Adrenal gland (tissue), 12 donors: ENCODE measurements around the gene PRKCA. TPM values are rescaled to one million over a fixed set of nuclear protein-coding genes. Genes with fewer than 3 reads are reported as not detected.

Experiments used
- DNase-seq, 7 donors: peaks; one replicate each; pipeline ENCODE4 v3.0.0-alpha.2; 2019 to 2020
- H3K27ac ChIP-seq, 5 donors: fragments of 200-600 bp; sonication (generic) in 4 of 5; 1 replicate in 3 of 5; 2 replicates in 2 of 5; pipeline versions ENCODE4 v1.5.1 to v1.8.0; 2016 to 2020; ENCODE audit warnings: mild to moderate bottlenecking in 1 of 5
- H3K27me3 ChIP-seq: fragments of 200-600 bp; 2 replicates; pipeline ENCODE4 v1.8.0; 2021
- H3K36me3 ChIP-seq, 2 donors: fragments of 200-600 bp; replicated peaks in 1 of 2; 1 replicate in 1 of 2; 2 replicates in 1 of 2; pipeline versions ENCODE4 v1.5.1 to v1.8.0; 2018 to 2022
- H3K4me1 ChIP-seq, 2 donors: fragments of 200-600 bp; replicated peaks in 1 of 2; 1 replicate in 1 of 2; 2 replicates in 1 of 2; pipeline versions ENCODE4 v1.5.1 to v1.8.0; 2018 to 2021
- H3K4me3 ChIP-seq, 4 donors: fragments of 200-600 bp; sonication (generic) in 3 of 4; one replicate each; pipeline ENCODE4 v1.5.1; 2016 to 2018
- H3K9me3 ChIP-seq, 3 donors: fragments of 200-600 bp; sonication (generic) in 1 of 3; replicated peaks in 1 of 3; 1 replicate in 2 of 3; 2 replicates in 1 of 3; pipeline versions ENCODE4 v1.5.1 to v1.8.0; 2016 to 2021
- POLR2A ChIP-seq, 2 donors: fragments of 450-650 bp; IDR thresholded peaks; one replicate each; pipeline ENCODE4 v1.6.1; 2017; ENCODE audit warnings: antibody characterized with exemption in 2 of 2, mild to moderate bottlenecking in 2 of 2, moderate library complexity in 1 of 2
- WGBS, 4 donors: extraction: QIAGEN DNeasy Blood & Tissue Kit in 2 of 4; methylation state at CpG; one replicate each; pipeline versions ENCODE4 v1.1.5 to v1.1.7; 2013 to 2017; 5-methylcytosine and 5-hydroxymethylcytosine counted together
- intact Hi-C, 2 donors: fragments of 100-400 bp; cut with DNase I; formaldehyde crosslinking; loops; one replicate each; pipeline versions ENCODE4 v1.14.1 to v1.15.0; 2022 to 2023
- polyA plus RNA-seq, 3 donors: library from polyadenylated mRNA; stranded (reverse); fragments of 200-250 nt in 2 of 3; fragments of 350-450 nt in 1 of 3; fragmentation: Illumina TruSeq in 1 of 3; extraction: RNeasy Lipid Tissue Mini Kit (QIAGEN cat#74804) in 1 of 3; gene quantifications; one replicate each; pipeline ENCODE4 v1.2.3, GENCODE V29; 2013 to 2014
- total RNA-seq, 9 donors: library from RNA; depleted of rRNA in 4 of 9; stranded (reverse); fragments of >200 nt in 4 of 9; fragments of 120-200 nt in 1 of 9; fragmentation: NEBNext Ultra II Directional in 1 of 9; extraction: Animal tissue kit (Norgen Biotek cat#: 25700) in 1 of 9; gene quantifications; one replicate each; pipeline versions ENCODE4 v1.1.0 to v1.2.4, GENCODE V29; 2013 to 2023
- TF ChIP-seq, protein P1 (sequence below), 6 experiments: fragments of 450-650 bp in 4 of 6; fragments of 200-600 bp in 2 of 6; sonication (generic) in 1 of 6; IDR thresholded peaks; 1 replicate in 5 of 6; 2 replicates in 1 of 6; pipeline versions ENCODE4 v1.5.1 to v1.8.0; 2016 to 2021; ENCODE audit warnings: antibody characterized with exemption in 6 of 6, mild to moderate bottlenecking in 2 of 6, moderate library complexity in 1 of 6
- donor health status: healthy with polysubstance abuse.
- donor health status: Bipolar disorder and iron deficiency.
- donor health status: DM: yes; HTN: yes; CAD: no.
- donor health status: DM: no; HTN: no; CAD: no.
- donor health status: DM: no; HTN: no; CAD: no.
- donor health status: DM: yes; HTN: yes; CAD: no.

PRKCA gene
- total and polyA plus RNA-seq, 12 donors = 15.1 to 202 (median 84.1) TPM

DNA sequence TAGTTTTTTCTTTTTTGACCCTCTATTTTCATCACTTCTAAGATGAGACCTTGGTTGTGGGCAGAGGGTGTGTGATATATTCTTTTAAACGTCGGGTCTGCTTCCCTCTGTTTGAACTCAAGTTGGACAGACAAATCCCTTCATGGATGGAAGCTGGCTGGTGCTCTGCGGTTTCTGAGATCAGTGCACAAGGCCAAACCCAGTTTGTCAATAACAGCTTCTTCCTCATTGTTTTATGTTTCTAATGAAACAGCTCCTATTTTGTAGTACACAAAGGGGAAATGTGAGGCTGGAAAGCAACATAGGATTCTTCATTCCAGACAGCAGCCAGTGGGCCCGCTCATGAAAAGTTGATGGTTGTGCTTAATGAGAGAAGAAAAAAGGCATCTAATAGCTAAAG, 159.6 kb downstream of the PRKCA start:
- intact Hi-C loops = no loop called here
- Histone ChIP-seq H3K4me3 (no peak overlapping the region), H3K36me3 (no peaks in the 10 kb centered on the region), H3K9me3 (no peaks in the 10 kb centered on the region), H3K27me3 (no peaks in the 10 kb centered on the region), H3K27ac (peak overlapping the region in 1 of 5 donors; percentile 55), H3K4me1 (peaks cover 13 to 58% of the 10 kb centered on the region in 2 donors)
- TF ChIP-seq POLR2A (IDR thresholded peaks at IDR 0.05) = no peak
- TF ChIP-seq, protein P1, sequence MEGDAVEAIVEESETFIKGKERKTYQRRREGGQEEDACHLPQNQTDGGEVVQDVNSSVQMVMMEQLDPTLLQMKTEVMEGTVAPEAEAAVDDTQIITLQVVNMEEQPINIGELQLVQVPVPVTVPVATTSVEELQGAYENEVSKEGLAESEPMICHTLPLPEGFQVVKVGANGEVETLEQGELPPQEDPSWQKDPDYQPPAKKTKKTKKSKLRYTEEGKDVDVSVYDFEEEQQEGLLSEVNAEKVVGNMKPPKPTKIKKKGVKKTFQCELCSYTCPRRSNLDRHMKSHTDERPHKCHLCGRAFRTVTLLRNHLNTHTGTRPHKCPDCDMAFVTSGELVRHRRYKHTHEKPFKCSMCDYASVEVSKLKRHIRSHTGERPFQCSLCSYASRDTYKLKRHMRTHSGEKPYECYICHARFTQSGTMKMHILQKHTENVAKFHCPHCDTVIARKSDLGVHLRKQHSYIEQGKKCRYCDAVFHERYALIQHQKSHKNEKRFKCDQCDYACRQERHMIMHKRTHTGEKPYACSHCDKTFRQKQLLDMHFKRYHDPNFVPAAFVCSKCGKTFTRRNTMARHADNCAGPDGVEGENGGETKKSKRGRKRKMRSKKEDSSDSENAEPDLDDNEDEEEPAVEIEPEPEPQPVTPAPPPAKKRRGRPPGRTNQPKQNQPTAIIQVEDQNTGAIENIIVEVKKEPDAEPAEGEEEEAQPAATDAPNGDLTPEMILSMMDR (IDR thresholded peaks at IDR 0.05) = no peak
- DNase-seq = peak in 1 of 7 donors; percentile 17
- WGBS, 4 donors = 50 to 65% (median 61%) methylated on average over 4 of the region's 4 CpGs

GRCh38 chr17:66464921-66465320, 162.5 kb downstream of the PRKCA start:
- TF ChIP-seq, protein P1 (IDR thresholded peaks at IDR 0.05) = no peak
- TF ChIP-seq POLR2A (IDR thresholded peaks at IDR 0.05) = no peak
- intact Hi-C loops = no loop called here
- Histone ChIP-seq H3K4me1 (peaks cover 28 to 78% of the 10 kb centered on the region in 2 donors), H3K27ac (no peak overlapping the region), H3K27me3 (no peaks in the 10 kb centered on the region), H3K4me3 (no peak overlapping the region), H3K36me3 (no peaks in the 10 kb centered on the region), H3K9me3 (no peaks in the 10 kb centered on the region)
- no peak for DNase-seq
- 70 to 79% (median 75%) methylated on average over 3 of the region's 3 CpGs for WGBS, 4 donors

GRCh38 chr17:66465701-66466100, 163.3 kb downstream of the PRKCA start:
- Histone ChIP-seq H3K4me3 (no peak overlapping the region), H3K27me3 (no peaks in the 10 kb centered on the region), H3K9me3 (no peaks in the 10 kb centered on the region), H3K27ac (no peak overlapping the region), H3K4me1 (peaks cover 21 to 71% of the 10 kb centered on the region in 2 donors), H3K36me3 (no peaks in the 10 kb centered on the region)
- no peak for DNase-seq
- 91 to 96% (median 94%) methylated on average over 1 of the region's 1 CpG for WGBS, 4 donors
- TF ChIP-seq POLR2A (IDR thresholded peaks at IDR 0.05) = no peak
- TF ChIP-seq, protein P1 (IDR thresholded peaks at IDR 0.05) = no peak
- intact Hi-C loops = no loop called here

DNA sequence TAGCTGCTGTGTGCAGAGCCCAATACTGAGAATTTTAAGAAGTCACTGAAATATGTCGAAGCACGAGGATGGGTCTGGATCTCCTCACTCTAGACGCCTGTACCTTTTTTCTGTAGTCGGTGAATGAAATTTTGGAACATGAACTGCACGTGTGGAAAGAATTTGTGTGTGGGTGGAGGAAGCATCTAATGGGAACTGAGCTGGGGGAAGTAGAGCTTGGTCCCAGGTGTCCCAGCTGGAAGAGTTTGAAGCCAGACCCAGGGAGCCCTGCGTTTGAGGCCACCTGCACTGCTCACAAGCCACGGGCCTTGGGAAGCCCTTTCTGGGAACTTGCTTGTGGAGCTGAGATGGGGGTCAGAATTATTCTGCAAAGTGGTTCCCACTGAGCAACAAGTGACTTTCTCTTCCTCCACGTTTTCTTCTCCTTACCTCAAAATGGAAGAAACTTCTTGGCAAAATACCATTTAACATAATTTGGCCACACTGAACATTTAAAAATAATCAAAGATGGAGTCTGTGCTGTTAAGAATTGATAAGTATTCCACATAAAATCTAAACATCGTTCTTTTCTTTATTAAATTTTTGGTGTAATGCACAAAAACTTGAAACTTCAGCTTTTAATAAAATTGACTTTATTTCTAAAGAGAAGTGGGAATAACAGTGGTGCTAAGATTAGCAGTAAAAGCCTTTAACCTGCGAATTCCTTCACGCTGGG, 163.8 kb downstream of the PRKCA start:
- no peak overlapping the region for H3K4me3 ChIP-seq
- intact Hi-C loops = no loop called here
- H3K27me3 ChIP-seq = no peaks in the 10 kb centered on the region
- H3K4me1 ChIP-seq = peaks cover 20 to 69% of the 10 kb centered on the region in 2 donors
- DNase-seq = peak in 1 of 7 donors; percentile 22
- no peaks in the 10 kb centered on the region for H3K36me3 ChIP-seq
- peak overlapping the region in 2 of 5 donors; percentile 46 to 73 for H3K27ac ChIP-seq
- no peaks in the 10 kb centered on the region for H3K9me3 ChIP-seq
- 66 to 79% (median 74%) methylated on average over 11 of the region's 11 CpGs for WGBS, 4 donors
- no peak for TF ChIP-seq POLR2A (IDR thresholded peaks at IDR 0.05)
- TF ChIP-seq, protein P1 (IDR thresholded peaks at IDR 0.05) = no peak
